ENCODE measurements around the gene TMEM255B. TPM values are rescaled to one million over a fixed set of nuclear protein-coding genes. Genes with fewer than 3 reads are reported as not detected.

Gene TMEM255B
- total and polyA plus RNA-seq, 2 of the 4 experiments (the other 2 are of a cell fraction): 0.36 to 0.94 TPM

DNA sequence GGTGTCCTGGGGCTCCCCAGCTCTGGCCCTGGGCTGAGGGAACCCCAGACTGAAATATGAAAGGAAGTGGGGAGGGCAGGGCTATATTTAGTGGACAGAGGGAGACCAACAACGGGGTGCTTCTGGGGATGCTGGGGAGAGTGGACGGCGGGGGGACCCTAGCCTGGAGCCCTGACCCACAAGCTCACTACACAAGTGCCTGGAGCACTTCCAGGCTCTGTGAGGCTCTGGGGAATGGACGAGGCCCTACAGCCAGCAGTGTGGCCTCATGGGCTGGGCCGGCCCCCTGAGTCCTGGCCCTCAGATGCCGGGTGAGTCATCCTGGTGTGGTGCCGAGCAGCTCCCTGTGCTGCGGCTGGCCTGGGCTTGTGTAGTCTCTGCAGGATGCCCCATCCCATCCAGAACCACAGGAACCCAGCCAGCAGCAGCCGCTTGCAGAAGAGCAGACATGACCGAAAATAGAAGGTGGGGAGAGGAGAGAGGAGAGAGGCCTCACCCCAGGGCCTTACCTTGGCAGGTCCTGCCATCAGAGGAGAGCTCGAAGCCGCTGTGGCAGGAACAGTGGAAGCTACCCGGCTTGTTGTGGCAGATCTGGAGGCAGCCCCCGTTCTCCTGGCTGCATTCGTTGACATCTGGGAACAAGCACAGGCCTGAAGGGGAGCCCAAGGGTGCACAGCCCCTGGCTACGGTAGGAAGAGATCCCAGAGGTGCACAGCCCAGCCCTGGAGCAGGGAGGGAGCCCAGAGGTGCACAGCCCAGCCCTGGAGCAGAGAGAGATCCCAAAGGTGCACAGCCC lies 78.7 kb downstream of the TMEM255B start:
- Histone ChIP-seq H3K79me1 (ENCODE audit: low read depth in 1 of 2, low read length in 2 of 2) (peaks cover 21 to 84% of the 10 kb centered on the region in 2 experiments), H2BK15ac (ENCODE audit: low read depth, low read length) (peak overlapping the region; percentile 85; the same call in 2 of the 3 replicates), H3K14ac (replicated peaks; ENCODE audit: low read depth, low read length) (peak overlapping the region; percentile 99), H3K36me3 (ENCODE audit: control insufficient read depth, insufficient read depth, low read length) (peaks cover 56% of the 10 kb centered on the region), H3K9me1 (ENCODE audit: insufficient read depth, low read length) (peaks cover 7% of the 10 kb centered on the region; the same call in 1 of the 2 replicates), H4K5ac (ENCODE audit: low read depth, low read length) (peak overlapping the region; percentile 87), H4K91ac (ENCODE audit: insufficient read depth, low read depth, low read length) (peak overlapping the region; percentile 98), H3K27me3 (ENCODE audit: control insufficient read depth, insufficient read depth, low read length) (no peaks in the 10 kb centered on the region), H3K56ac (ENCODE audit: extremely low read depth, insufficient read depth, low read length) (peak overlapping the region; percentile 99), H3K4me2 (ENCODE audit: low read depth, low read length) (peak overlapping the region; percentile 78), H2BK20ac (ENCODE audit: low read depth, low read length) (peak overlapping the region; percentile 98), H2BK5ac (ENCODE audit: low read depth, low read length, poor library complexity, severe bottlenecking) (peak overlapping the region; percentile 99), H3K9me3 (ENCODE audit: control insufficient read depth, insufficient read depth, low read length) (no peaks in the 10 kb centered on the region), H2BK120ac (ENCODE audit: low read depth, low read length) (peak overlapping the region; percentile 99), H2AFZ (replicated peaks; ENCODE audit: low read length, poor library complexity) (peak overlapping the region; percentile 80), H3K23ac (ENCODE audit: low read depth, low read length) (peak overlapping the region; percentile 100), H3K4me1 (ENCODE audit: control insufficient read depth, insufficient read depth, low read length) (peaks cover 42% of the 10 kb centered on the region), H3K27ac (ENCODE audit: insufficient read depth, low read length) (peak overlapping the region; percentile 98), H3K4me3 (ENCODE audit: insufficient read depth, low read depth, low read length) (peak overlapping the region; percentile 25; the same call in 1 of the 2 replicates), H4K20me1 (ENCODE audit: insufficient read depth, low read length) (peaks cover 33% of the 10 kb centered on the region), H4K8ac (ENCODE audit: low read depth in 2 of 2, low read length in 2 of 2) (peak overlapping the region; percentile 93 to 99), H2AK5ac (ENCODE audit: low read depth, low read length) (peak overlapping the region; percentile 93), H3K9ac (ENCODE audit: low read depth, low read length) (peak overlapping the region; percentile 81), H3K18ac (ENCODE audit: low read depth, low read length) (peak overlapping the region; percentile 99), H3K4ac (ENCODE audit: low read depth, low read length) (peak overlapping the region; percentile 99), H2AK9ac (replicated peaks; ENCODE audit: low read depth, low read length, poor library complexity) (peak overlapping the region; percentile 99)
- ATAC-seq (ENCODE audit: low read depth) (peak; percentile 82), DNase-seq (peak; percentile 98)
- ChIA-PET POLR2A (ENCODE audit: unreplicated experiment) (interaction anchor here (1.0 kb wide), 1 partner anchor 27 kb away, joined by 5 read pairs; no protein-coding TSS in a partner anchor), CTCF (no interaction called here)
- no TSS peak for BruUV-seq (replicated peaks)
- dilution Hi-C loops (cut with HindIII; ENCODE audit: low sequenced_read_pairs, unreplicated experiment): no loop called here
- WGBS, 2 experiments (ENCODE audit: extremely low coverage in 2 of 2, insufficient read length in 1 of 2): 61% methylated on average over 4 of the region's 16 CpGs; no CpG with 5 or more reads in 1 of the 2 experiments
- intact Hi-C loops (cut with micrococcal nuclease): no loop called here
- peak; percentile 40; the same call in 1 of the 2 replicates for TF ChIP-seq BHLHE40 (IDR thresholded peaks at IDR 0.05; ENCODE audit: low read depth, low read length)
- peak; percentile 28 for TF ChIP-seq RAD21 (IDR thresholded peaks at IDR 0.05; ENCODE audit: low read length)
- TF ChIP-seq, protein P1, sequence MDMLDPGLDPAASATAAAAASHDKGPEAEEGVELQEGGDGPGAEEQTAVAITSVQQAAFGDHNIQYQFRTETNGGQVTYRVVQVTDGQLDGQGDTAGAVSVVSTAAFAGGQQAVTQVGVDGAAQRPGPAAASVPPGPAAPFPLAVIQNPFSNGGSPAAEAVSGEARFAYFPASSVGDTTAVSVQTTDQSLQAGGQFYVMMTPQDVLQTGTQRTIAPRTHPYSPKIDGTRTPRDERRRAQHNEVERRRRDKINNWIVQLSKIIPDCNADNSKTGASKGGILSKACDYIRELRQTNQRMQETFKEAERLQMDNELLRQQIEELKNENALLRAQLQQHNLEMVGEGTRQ (IDR thresholded peaks at IDR 0.05; ENCODE audit: low read depth, low read length): peak; percentile 24; the same call in 1 of the 2 replicates
- TF ChIP-seq MXI1 (IDR thresholded peaks at IDR 0.05; ENCODE audit: borderline replicate concordance, low read depth, low read length): peak; percentile 91
- peak; percentile 95 for TF ChIP-seq FOS (IDR thresholded peaks at IDR 0.05; ENCODE audit: low read depth, low read length)
- no peak for TF ChIP-seq CTCF (conservative IDR thresholded peaks at IDR 0.05; ENCODE audit: low read depth, low read length)
- peak; percentile 84; the same call in 1 of the 2 replicates for TF ChIP-seq MAZ (IDR thresholded peaks at IDR 0.05; ENCODE audit: borderline replicate concordance, low read depth, low read length)
- TF ChIP-seq RFX5 (IDR thresholded peaks at IDR 0.05; ENCODE audit: low read depth, low read length): no peak
- peak; percentile 69; the same call in 1 of the 2 replicates for TF ChIP-seq POLR2A (IDR thresholded peaks at IDR 0.05; ENCODE audit: low read depth, low read length)
- in situ Hi-C loops (cut with MboI; ENCODE audit: low sequenced_read_pairs): no loop called here

Measured in IMR-90 (cell line).